Activated naive CD4-positive, alpha-beta T cell treated with anti-CD3 and anti-CD28 coated beads, Interleukin-2, amount 50 U/mL, for 16 hours (primary cell): ENCODE data around the gene FUT6.
"Not testable (repeated sequence)": the region's sequence is repeated elsewhere in the genome, so short reads cannot be mapped to it uniquely, and the experiment has no call there.

Experiments
- DNase-seq: peaks from one replicate; pipeline ENCODE4 v3.0.0-alpha.2; 2020

FUT6 gene

GRCh38 chr19:5784581-5785147 is 54.8 kb downstream of the FUT6 start, which contains the start of gene PRR22:
TSS of gene PRR22 (minus strand) at chr19:5784746. CDS start at chr19:5784660, 86 bp downstream.
- no peak for DNase-seq

GRCh38 chr19:5782945-5783919 is 56.3 kb downstream of the FUT6 start:
- no peak for DNase-seq

- DNase-seq = no peak
Measured at GRCh38 chr19:5782322-5782721, 57.2 kb downstream of the FUT6 start.

- DNase-seq = not testable (repeated sequence)
Measured at GRCh38 chr19:5780916-5781315, 58.6 kb downstream of the FUT6 start.
